Measurements from ENCODE around the gene KCNIP4.

The KCNIP4 gene

GRCh38 chr4:21699446-21699845 is 249.1 kb downstream of the KCNIP4 start:
- DNase-seq (ENCODE audit: low read depth in 1 of 2, low spot score in 1 of 2), result no peak

- no peak for DNase-seq (ENCODE audit: low read depth in 1 of 2, low spot score in 1 of 2)
These were observed 251.0 kb downstream of the KCNIP4 start for GRCh38 chr4:21697583-21697982.

- DNase-seq (ENCODE audit: low read depth in 1 of 2, low spot score in 1 of 2), result no peak
These were observed 253.4 kb downstream of the KCNIP4 start for GRCh38 chr4:21695141-21695540.

GRCh38 chr4:21692241-21692640 is 256.3 kb downstream of the KCNIP4 start:
- no peak for DNase-seq (ENCODE audit: low read depth in 1 of 2, low spot score in 1 of 2)

GRCh38 chr4:21688596-21689265 is 259.8 kb downstream of the KCNIP4 start:
- DNase-seq (ENCODE audit: low read depth in 1 of 2, low spot score in 1 of 2), result no peak

GRCh38 chr4:21685911-21686310 is 262.7 kb downstream of the KCNIP4 start:
- DNase-seq (ENCODE audit: low read depth in 1 of 2, low spot score in 1 of 2), result no peak

GRCh38 chr4:21680326-21680898 is 268.2 kb downstream of the KCNIP4 start:
- DNase-seq (ENCODE audit: low read depth in 1 of 2, low spot score in 1 of 2), result no peak

- no peak for DNase-seq (ENCODE audit: low read depth in 1 of 2, low spot score in 1 of 2)
These were observed 269.9 kb downstream of the KCNIP4 start for GRCh38 chr4:21678711-21679110.

GRCh38 chr4:21677173-21677572 is 271.4 kb downstream of the KCNIP4 start:
- DNase-seq (ENCODE audit: low read depth in 1 of 2, low spot score in 1 of 2), result no peak

GRCh38 chr4:21664355-21664754 is 284.2 kb downstream of the KCNIP4 start:
- DNase-seq (ENCODE audit: low read depth in 1 of 2, low spot score in 1 of 2), result no peak

GRCh38 chr4:21656832-21657231 is 291.7 kb downstream of the KCNIP4 start:
- DNase-seq (ENCODE audit: low read depth in 1 of 2, low spot score in 1 of 2), result no peak

GRCh38 chr4:21655031-21655430 is 293.5 kb downstream of the KCNIP4 start:
- DNase-seq (ENCODE audit: low read depth in 1 of 2, low spot score in 1 of 2), result no peak

- DNase-seq (ENCODE audit: low read depth in 1 of 2, low spot score in 1 of 2), result no peak
These were observed 295.9 kb downstream of the KCNIP4 start for GRCh38 chr4:21652508-21653231.

GRCh38 chr4:21649391-21650090 is 299.0 kb downstream of the KCNIP4 start:
- no peak for DNase-seq (ENCODE audit: low read depth in 1 of 2, low spot score in 1 of 2)

- no peak for DNase-seq (ENCODE audit: low read depth in 1 of 2, low spot score in 1 of 2)
These were observed 302.8 kb downstream of the KCNIP4 start for GRCh38 chr4:21645776-21646175.

- DNase-seq (ENCODE audit: low read depth in 1 of 2, low spot score in 1 of 2), result no peak
These were observed 306.9 kb downstream of the KCNIP4 start for GRCh38 chr4:21641696-21642095.

GRCh38 chr4:21638171-21638725 is 310.3 kb downstream of the KCNIP4 start:
- DNase-seq (ENCODE audit: low read depth in 1 of 2, low spot score in 1 of 2), result no peak

- DNase-seq (ENCODE audit: low read depth in 1 of 2, low spot score in 1 of 2), result no peak
These were observed 319.5 kb downstream of the KCNIP4 start for GRCh38 chr4:21628916-21629610.

- no peak for DNase-seq (ENCODE audit: low read depth in 1 of 2, low spot score in 1 of 2)
These were observed 320.4 kb downstream of the KCNIP4 start for GRCh38 chr4:21628116-21628670.

GRCh38 chr4:21625447-21625846 is 323.1 kb downstream of the KCNIP4 start:
- DNase-seq (ENCODE audit: low read depth in 1 of 2, low spot score in 1 of 2), result no peak

GRCh38 chr4:21605006-21605405 is 343.6 kb downstream of the KCNIP4 start:
- no peak for DNase-seq (ENCODE audit: low read depth in 1 of 2, low spot score in 1 of 2)
